Epidermal melanocyte (primary cell): ENCODE measurements around the gene CYB5R2.

Source experiments
- DNase-seq: peaks from one replicate; pipeline ENCODE4 v3.0.0; 2011; ENCODE audit warnings: low spot score; ENCODE audit not compliant: insufficient read length

CYB5R2 gene

GRCh38 chr11:7672960-7673723 lies at the start of gene CYB5R2:
CYB5R2 (minus strand) TSS chr11:7673500; CDS start chr11:7672825, 675 bp downstream.
- DNase-seq = peak; percentile 37

DNA sequence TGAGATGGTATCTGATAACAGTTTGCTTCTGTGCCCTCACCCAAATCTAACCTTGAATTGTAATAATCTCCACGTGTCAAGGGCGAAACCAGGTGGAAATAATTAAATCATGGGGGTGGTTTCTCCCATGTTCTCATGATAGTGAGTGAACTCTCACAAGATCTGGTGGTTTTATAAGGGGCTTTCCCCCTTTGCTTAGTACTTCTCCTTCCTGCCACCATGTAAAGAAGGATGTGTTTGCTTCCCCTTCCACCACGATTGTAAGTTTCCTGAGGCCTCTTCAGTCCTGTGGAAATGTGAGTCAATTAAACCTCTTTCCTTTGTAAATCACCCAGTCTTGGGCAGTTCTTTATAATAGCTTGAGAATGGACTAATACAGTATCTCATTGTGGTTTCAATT lies 41.5 kb upstream of the CYB5R2 start:
- no peak for DNase-seq

DNA sequence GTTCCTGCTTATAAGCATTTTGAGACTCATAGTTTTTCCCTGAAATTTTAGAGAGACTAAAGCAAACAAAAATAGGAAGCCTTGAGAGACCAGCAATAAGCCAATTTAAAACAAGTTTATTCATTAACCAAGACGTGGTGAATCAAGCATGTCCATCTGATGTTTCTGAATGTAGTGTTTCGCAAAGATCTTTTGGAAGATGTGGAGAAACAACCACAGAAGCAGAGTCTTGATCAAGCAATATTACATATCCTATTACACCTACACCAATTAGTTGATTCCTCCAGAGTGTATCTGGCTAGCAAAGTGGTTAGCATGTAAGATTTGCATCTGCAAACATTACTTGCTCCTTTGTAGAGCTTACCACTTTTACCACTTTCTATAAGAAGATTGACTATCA lies 33.1 kb upstream of the CYB5R2 start, which contains the start of gene OVCH2:
Gene OVCH2, minus strand, starts transcription at position 101 of the 400 bp plus-strand sequence. Its CDS starts 83 bp downstream, at position 18.
- DNase-seq = no peak

DNA sequence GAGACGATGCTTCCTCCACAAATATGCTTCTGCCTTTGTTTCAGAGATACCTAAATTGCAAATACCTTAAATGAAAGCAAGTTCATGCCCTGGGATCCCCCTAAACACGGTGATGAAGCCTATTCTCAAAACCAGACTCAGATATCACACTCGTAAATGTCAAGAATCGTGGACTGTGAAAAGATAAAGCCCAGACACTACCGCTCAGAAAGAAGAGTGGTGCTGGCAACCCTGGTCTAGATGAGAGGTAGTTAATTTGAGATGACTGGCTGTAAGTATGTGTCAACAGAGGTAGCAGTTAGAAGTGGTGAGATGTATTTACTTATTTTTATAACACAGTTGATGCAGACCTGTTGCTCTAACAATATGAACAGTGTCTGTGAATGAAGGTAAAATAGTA lies 30.4 kb upstream of the CYB5R2 start:
- no peak for DNase-seq

DNA sequence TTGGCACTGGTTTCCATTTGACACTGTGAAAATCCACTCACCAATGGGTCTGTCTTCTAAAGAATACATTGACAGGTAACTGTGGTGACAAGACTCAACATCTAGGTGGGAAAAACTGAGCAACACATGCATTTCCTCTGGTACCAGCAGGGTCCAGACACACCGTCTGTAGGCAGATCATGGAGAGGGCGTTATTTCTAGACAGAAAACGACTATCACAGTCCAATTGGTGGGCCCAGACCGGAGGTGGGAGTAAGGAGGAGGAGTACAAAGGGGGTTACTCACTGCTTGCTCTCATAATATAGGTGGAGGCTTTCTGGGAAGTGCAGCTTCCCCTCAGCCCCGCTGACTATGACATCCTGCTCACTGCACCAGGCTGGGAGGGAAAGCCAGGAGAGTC lies 23.1 kb upstream of the CYB5R2 start:
- no peak for DNase-seq

DNA sequence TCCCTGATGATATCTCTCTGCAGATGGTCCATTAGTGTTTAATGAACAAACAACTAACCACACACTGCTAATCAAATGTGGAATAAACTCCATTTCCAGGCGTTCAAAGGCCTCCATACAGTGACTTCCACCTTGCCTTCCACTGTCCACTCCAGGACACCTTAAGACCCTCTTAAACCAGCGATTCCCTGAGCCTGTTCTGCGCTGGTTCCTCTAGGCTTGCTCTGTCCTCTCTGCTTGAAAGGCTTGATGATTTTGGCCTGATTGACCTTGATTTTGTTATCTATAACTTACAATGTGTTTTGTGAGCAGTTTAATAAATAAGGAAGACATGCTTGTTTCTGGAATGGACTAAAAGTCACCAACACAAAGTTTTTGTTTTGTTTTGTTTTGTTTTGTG lies 20.9 kb upstream of the CYB5R2 start:
- no peak for DNase-seq

DNA sequence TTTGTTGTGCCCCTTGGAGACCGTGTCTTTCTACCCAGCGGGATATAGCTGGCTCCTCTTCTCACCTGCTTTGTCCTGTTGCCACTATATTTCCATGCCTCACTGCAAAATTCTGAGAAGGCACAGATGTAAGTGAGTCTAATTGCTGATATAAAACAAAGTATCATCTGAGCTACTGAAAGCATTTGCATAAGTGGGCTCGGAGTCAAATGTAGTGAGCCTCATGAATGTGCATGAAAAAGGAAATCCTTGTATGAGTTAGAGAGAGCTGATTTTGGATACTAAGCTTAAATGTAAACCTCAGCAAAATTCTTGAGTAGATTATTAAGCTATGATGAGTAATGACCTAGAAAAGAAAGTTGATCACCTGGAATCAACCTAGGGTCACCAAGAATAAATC lies 19.1 kb upstream of the CYB5R2 start:
- DNase-seq = no peak

DNA sequence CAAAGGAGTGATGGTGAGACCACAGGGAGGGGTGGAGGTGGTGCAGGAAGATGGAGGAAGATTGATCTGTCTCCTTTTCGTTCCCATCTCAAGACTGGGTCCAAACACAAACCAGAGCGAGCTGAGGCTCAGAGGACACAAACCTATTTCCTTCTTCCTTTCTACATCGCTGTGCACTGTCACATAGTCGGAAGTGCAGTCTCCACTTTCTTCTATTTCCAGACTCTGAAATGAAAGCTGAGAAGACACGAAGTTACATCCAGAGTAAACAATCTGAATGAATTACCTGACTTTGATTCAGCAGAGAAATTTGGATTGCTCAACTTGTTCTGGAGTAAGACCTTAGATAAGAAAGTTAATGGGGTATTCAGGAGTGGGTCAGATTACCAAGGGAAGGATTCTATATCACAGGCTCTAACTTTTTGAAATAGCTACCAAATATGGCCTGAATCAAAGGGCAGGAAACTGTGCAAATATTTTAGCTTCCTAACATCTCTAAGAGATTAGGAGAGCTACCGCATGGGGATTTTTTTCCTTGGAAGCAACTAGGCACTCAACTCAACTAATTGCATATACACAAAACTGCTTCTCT lies 18.6 kb upstream of the CYB5R2 start:
- DNase-seq = no peak

DNA sequence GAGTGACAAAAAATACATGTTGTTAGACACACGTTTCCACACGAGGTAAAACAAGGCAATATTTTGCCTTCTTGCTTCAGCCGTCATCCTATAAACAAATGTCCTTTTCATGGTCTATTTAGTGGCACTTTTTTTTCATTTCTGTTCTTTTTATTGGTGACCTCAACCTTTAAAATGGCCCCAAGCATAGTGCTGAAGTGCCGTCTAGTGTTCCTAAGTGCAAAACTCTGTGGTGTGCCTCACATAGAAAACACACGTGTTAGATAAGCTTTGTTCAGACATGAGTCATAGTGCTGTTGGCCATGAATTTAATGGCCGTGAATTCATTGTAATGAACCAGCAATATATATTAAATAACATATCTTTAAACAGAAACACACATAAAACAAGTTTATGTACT lies 17.3 kb upstream of the CYB5R2 start:
- DNase-seq = no peak

DNA sequence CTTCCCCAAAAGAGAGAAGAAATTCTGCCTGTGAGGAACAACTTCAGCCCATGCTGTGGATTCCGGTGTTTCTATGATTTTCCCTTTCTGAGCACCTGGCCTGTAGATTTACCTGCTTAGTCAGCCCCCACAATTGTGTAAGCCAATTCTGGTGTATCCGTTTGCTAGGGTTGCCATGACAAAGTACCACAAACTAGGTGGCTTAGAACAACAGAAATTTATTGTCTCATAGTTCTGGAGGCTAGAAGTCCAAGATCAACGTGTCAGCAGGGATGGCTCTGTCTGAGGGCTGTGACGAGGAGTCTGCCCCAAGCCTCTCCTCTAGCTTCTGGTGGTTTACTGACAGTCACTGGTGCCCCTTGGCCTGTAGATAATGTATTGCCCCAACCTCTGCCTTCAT lies 15.9 kb upstream of the CYB5R2 start:
- no peak for DNase-seq

DNA sequence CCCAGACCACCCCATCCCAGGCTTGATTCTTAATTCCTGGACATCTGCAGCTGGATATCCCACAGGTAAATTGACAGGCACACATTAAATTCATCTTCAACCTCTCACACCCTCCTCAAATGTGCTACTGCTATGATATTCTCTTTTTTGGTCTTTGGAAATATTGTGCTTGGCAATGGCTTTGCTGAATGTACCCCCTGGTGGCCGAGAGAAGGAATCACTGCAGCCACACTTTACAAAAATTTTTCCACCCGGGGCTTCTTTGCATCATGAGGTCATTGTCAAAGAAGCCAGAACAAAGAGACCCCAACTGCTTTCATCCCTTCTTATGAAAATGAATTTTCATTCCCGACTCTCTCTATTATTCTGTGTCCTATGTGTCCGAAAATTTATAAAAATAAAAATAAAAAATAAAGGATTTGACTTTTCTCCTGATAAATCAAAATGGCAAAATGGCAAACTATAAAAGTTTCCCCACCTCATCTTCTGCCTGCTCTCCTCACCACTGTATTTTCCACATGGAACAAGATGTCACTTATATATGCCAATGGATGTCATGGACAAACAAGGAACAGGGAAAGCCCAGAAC lies 15.0 kb upstream of the CYB5R2 start:
- DNase-seq = peak; percentile 56

DNA sequence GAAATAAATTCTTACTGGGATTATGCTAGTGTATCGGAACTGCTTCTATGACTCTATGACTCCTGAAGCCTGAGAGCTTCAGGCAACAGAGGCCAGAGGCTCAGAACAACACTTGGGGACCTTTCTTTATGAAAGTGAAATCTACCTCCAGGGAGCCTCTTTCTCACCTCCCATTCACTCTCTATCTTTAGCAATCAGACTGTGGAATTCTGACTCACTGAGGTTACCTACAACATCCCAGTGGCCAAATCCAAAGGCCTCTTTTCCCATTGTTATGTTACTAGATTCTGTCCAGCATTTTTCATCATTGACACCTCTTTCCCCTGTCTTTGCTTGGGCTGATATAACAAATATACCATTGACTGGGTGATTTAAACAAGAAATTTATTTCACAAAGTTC lies 14.1 kb upstream of the CYB5R2 start:
- DNase-seq = no peak

- DNase-seq = no peak
Measured at GRCh38 chr11:7686761-7687160, 13.5 kb upstream of the CYB5R2 start.

DNA sequence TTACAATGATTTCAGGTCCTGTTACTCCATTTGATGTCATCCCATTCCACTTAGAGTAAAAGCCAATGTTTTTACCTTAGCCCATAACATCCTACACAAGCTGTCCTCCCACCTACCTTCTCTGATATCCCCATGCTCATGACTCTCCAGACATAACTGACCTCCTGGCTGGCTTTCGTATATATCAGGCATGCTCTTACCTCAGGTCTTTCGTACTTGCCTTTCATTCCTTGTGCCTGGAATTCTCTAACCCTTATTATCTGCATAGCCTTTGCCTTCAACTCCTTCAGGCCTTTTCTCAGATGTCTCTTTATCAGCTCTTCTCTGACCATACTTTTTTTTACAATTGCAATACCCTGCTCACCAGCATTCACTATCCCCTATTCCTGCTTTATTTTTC lies 10.3 kb upstream of the CYB5R2 start:
- DNase-seq = no peak

DNA sequence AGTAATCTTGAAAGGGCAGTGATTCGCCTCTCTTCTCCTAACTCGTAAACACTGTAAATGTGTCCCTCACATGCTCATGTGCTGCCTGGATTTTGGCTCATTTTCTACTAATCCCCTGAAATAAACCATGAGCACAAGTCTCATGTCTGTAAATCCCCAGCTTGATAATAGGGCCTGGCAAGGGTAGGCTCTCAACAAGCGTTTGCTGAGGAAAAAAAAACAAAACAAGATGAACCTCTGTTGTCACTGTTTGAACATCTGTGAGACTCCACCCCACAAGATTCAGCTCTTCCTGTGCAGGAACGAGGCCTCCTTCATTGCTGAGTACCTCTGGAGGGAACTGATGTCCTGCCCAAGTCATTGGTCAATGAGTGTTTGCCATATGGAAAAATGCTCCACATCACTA lies 4.5 kb upstream of the CYB5R2 start:
- DNase-seq = no peak

- DNase-seq = no peak
Measured at GRCh38 chr11:7677071-7677470, 3.8 kb upstream of the CYB5R2 start.

DNA sequence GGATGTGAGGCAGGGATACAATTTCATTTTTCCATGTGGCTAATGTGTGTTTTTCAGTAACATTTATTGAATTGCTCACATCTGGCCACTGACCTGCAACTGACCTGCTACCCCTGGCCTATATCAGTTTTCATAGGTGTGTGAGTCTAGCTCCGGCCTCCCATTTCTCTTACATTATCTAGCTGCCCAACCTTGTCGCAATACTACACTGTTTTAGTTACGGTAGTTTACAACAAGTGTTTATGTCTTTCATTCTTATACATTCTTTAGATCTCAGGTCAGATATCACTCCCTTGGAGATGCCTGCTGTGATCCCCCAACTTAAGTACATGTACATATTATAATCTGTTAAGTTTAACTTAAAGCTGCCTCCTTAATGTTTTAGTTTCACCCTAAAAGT lies 2.3 kb upstream of the CYB5R2 start:
- DNase-seq = no peak

- no peak for DNase-seq
Measured at GRCh38 chr11:7673724-7674434, 579 bp upstream of the CYB5R2 start.

- no peak for DNase-seq
Measured at GRCh38 chr11:7672276-7672959, 882 bp downstream of the CYB5R2 start.

DNA sequence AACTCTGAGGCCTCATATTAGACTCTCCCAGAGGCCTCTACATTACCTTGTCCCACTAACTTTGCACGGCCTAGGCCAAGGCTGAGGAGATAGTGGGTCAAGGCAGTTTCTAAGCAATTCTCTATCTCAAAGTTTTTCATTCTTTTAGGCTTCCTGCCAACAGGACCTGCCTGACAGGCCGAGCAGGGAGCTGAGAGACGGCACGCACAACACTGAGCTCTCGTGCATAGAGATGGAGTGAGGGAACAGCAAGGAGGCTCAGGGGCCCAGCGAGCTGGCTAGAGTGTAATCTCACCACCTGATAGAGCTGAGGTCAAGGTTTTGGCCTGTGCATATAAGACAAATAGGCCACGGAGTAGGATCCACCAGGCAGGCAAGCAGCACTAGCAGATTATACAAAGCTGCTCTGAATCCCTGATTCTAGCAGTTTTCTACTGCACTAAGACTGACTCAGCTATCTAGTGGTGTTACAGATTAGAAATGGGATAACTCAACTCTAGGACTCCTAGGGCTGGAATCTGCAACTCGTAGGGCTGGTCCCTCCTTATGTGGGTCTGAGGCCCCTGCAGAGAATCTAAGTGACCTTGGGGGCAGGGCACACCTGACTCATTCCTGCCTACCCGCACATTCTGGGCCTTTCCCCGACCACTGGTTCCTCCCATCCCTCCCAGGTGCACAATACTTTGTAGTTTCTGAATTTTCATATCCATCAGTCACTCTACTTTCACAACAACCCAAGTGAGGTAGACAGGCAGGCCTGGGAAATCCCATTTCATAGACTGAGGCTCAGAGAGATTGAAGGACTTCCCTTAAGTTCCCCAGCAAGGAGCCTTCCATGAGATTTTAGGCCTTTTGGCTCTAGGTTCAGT lies 1.7 kb downstream of the CYB5R2 start:
- DNase-seq = no peak

GRCh38 chr11:7670641-7671040 lies 2.7 kb downstream of the CYB5R2 start:
- DNase-seq = no peak
